HepG2 (cell line): ENCODE measurements around the gene C1QTNF5. TPM values are rescaled to one million over a fixed set of nuclear protein-coding genes. Genes with fewer than 3 reads are reported as not detected.

Experiments
- BCL6 ChIP-seq: IDR thresholded peaks from 2 replicates; pipeline ENCODE4 v1.6.1; 2016; ENCODE audit warnings: missing genetic modification reagents, missing compliant biosample characterization
- HHEX ChIP-seq: IDR thresholded peaks from 2 replicates; pipeline ENCODE4 v1.6.1; 2016; ENCODE audit warnings: control low read depth
- MEF2D ChIP-seq: sonication (generic); formaldehyde crosslinking; IDR thresholded peaks from 2 replicates; pipeline ENCODE4 v1.5.1; 2020; ENCODE audit warnings: mild to moderate bottlenecking, missing genetic modification reagents
- NFYB ChIP-seq: sonication (generic); formaldehyde crosslinking; IDR thresholded peaks from 2 replicates; pipeline ENCODE4 v1.4.0; 2020; ENCODE audit warnings: missing genetic modification reagents
- NFYC ChIP-seq: IDR thresholded peaks from 2 replicates; pipeline ENCODE4 v1.6.1; 2016; ENCODE audit warnings: missing genetic modification reagents, missing compliant biosample characterization
- REL ChIP-seq: sonication (generic); formaldehyde crosslinking; conservative IDR thresholded peaks from 2 replicates; pipeline ENCODE4 v1.8.0; 2022; ENCODE audit warnings: mild to moderate bottlenecking, missing genetic modification reagents, moderate library complexity
- RFX5 ChIP-seq: IDR thresholded peaks from 2 replicates; pipeline ENCODE4 v1.6.1; 2011; ENCODE audit warnings: low read depth, low read length, improper control_type of control experiment
- SAP130 ChIP-seq: IDR thresholded peaks from 2 replicates; pipeline ENCODE4 v1.6.1; 2016; ENCODE audit warnings: low read depth
- SETDB1 ChIP-seq: sonication (generic); formaldehyde crosslinking; IDR thresholded peaks from 2 replicates; pipeline ENCODE4 v1.5.1; 2020; ENCODE audit warnings: missing genetic modification reagents, mild to moderate bottlenecking, borderline replicate concordance
- ZFY ChIP-seq: sonication (generic); formaldehyde crosslinking; IDR thresholded peaks from 2 replicates; pipeline ENCODE4 v1.4.0; 2020; ENCODE audit warnings: missing genetic modification reagents
- ZNF207 ChIP-seq: fragments of 450-650 bp; IDR thresholded peaks from 2 replicates; pipeline ENCODE4 v1.6.1; 2016; ENCODE audit warnings: antibody characterized with exemption, borderline replicate concordance
- ZNF260 ChIP-seq: sonication (generic); formaldehyde crosslinking; IDR thresholded peaks from 2 replicates; pipeline ENCODE4 v1.4.0; 2020; ENCODE audit warnings: missing genetic modification reagents, low read depth, mild to moderate bottlenecking, borderline replicate concordance
- ZNF432 ChIP-seq: sonication (generic); formaldehyde crosslinking; IDR thresholded peaks from 2 replicates; pipeline ENCODE4 v1.5.0; 2020; ENCODE audit warnings: missing genetic modification reagents, mild to moderate bottlenecking, borderline replicate concordance
- ZNF598 ChIP-seq: sonication (generic); formaldehyde crosslinking; IDR thresholded peaks from 2 replicates; pipeline ENCODE4 v1.5.1; 2020; ENCODE audit warnings: mild to moderate bottlenecking, missing genetic modification reagents, borderline replicate concordance
- ZNF678 ChIP-seq: sonication (generic); formaldehyde crosslinking; IDR thresholded peaks from 2 replicates; pipeline ENCODE4 v1.4.0; 2020; ENCODE audit warnings: mild to moderate bottlenecking, missing genetic modification reagents
- polyA plus RNA-seq, 8 experiments: library from polyadenylated mRNA; depleted of rRNA in 3 of 8; stranded (reverse) in 7 of 8; unstranded in 1 of 8; fragments of >200 nt; fragmentation: Illumina TruSeq in 4 of 8; extraction: Trizol in 4 of 8; gene quantifications; 2 replicates each; pipeline versions ENCODE4 v1.2.1 to v1.2.3, GENCODE V29; 2011 to 2016; ENCODE audit warnings: low read depth in 4 of 8, missing spikeins in 1 of 8, mixed read lengths in 1 of 8; ENCODE audit not compliant: insufficient read depth in 1 of 8
- total RNA-seq, 5 experiments: library from RNA; depleted of rRNA; stranded (reverse); fragments of >200 nt; fragmentation: Illumina TruSeq; extraction: Trizol; gene quantifications; 2 replicates each; pipeline ENCODE4 v1.2.3, GENCODE V29; 2016; ENCODE audit warnings: low read depth in 1 of 5
- TF ChIP-seq, protein P1 (sequence below): sonication (generic); formaldehyde crosslinking; IDR thresholded peaks from 2 replicates; pipeline ENCODE4 v1.9.0; 2021; ENCODE audit warnings: missing genetic modification reagents, borderline replicate concordance
- TF ChIP-seq, protein P2 (sequence below): sonication (generic); formaldehyde crosslinking; IDR thresholded peaks from 2 replicates; pipeline ENCODE4 v1.5.0; 2020; ENCODE audit warnings: mild to moderate bottlenecking, missing genetic modification reagents, moderate library complexity
- TF ChIP-seq, protein P3 (sequence below): IDR thresholded peaks from 2 replicates; pipeline ENCODE4 v1.6.1; 2016; ENCODE audit warnings: mild to moderate bottlenecking
- TF ChIP-seq, protein P4 (sequence below): fragments of 450-650 bp; IDR thresholded peaks from 2 replicates; pipeline ENCODE4 v1.6.1; 2016
- TF ChIP-seq, protein P5 (sequence below): sonication (generic); formaldehyde crosslinking; IDR thresholded peaks from 2 replicates; pipeline ENCODE4 v1.4.0; 2020; ENCODE audit warnings: missing genetic modification reagents
- TF ChIP-seq, protein P6 (sequence below): IDR thresholded peaks from 2 replicates; pipeline ENCODE4 v1.6.1; 2016; ENCODE audit warnings: mild to moderate bottlenecking, missing biosample characterization, missing genetic modification reagents
- TF ChIP-seq, protein P7 (sequence below): IDR thresholded peaks from 2 replicates; pipeline ENCODE4 v1.6.1; 2012; ENCODE audit warnings: inconsistent platforms

The C1QTNF5 gene
- total and polyA plus RNA-seq, 2 of the 13 experiments (the other 11 are each of a cell fraction or from before 2014, with no cell fraction given) = 0.86 to 1.2 TPM

DNA sequence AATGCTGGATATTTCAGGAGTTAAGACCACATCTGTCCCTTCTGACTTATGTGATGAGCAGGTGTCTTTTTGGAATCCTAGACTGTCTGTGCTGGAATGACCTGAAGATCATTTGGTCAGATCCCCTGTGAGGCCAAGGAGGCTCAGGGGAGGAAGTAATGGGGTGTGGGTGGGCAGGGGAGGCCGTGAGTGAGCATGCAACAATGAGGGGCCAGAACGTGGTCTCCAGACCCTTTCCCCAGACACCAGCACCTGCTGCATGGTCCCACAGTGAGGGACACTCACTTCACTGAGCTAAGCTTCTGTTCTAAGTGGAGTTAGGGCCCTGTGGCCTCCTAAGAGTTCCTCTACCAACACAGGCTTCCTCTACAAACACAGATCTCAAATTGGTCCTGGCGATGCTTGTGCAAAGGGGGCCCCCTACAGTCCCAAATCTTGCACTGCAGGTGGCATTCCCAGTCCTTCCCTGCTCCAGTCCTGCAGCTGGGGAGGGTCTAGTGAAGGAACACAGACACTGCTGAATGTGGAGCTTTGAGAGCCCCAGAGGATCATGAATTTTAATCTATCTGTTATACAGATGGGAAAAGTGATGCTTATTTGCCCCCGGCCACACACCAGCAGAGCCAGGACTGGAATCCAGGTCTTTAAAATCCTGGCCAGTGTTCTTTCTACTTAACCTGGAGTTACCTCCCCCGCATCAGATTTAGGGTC is 33.4 kb upstream of the C1QTNF5 start (continued):
- TF ChIP-seq NFYB (no peak), RFX5 (no peak), ZNF598 (no peak), ZNF207 (no peak), HHEX (CRISPR knock-in tag) (no peak), ZNF678 (no peak), REL (CRISPR knock-in tag) (no peak), ZNF260 (CRISPR knock-in tag) (no peak), ZFY (CRISPR knock-in tag) (peak; percentile 51; the same call in 1 of the 2 replicates), SETDB1 (no peak), NFYC (CRISPR knock-in tag) (no peak), MEF2D (CRISPR knock-in tag) (no peak), ZNF432 (no peak), SAP130 (CRISPR knock-in tag) (peak; percentile 61), BCL6 (CRISPR knock-in tag) (no peak)
- TF ChIP-seq, protein P1, sequence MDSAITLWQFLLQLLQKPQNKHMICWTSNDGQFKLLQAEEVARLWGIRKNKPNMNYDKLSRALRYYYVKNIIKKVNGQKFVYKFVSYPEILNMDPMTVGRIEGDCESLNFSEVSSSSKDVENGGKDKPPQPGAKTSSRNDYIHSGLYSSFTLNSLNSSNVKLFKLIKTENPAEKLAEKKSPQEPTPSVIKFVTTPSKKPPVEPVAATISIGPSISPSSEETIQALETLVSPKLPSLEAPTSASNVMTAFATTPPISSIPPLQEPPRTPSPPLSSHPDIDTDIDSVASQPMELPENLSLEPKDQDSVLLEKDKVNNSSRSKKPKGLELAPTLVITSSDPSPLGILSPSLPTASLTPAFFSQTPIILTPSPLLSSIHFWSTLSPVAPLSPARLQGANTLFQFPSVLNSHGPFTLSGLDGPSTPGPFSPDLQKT = no peak
- TF ChIP-seq, protein P2, sequence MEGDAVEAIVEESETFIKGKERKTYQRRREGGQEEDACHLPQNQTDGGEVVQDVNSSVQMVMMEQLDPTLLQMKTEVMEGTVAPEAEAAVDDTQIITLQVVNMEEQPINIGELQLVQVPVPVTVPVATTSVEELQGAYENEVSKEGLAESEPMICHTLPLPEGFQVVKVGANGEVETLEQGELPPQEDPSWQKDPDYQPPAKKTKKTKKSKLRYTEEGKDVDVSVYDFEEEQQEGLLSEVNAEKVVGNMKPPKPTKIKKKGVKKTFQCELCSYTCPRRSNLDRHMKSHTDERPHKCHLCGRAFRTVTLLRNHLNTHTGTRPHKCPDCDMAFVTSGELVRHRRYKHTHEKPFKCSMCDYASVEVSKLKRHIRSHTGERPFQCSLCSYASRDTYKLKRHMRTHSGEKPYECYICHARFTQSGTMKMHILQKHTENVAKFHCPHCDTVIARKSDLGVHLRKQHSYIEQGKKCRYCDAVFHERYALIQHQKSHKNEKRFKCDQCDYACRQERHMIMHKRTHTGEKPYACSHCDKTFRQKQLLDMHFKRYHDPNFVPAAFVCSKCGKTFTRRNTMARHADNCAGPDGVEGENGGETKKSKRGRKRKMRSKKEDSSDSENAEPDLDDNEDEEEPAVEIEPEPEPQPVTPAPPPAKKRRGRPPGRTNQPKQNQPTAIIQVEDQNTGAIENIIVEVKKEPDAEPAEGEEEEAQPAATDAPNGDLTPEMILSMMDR = peak; percentile 95
- TF ChIP-seq, protein P3, sequence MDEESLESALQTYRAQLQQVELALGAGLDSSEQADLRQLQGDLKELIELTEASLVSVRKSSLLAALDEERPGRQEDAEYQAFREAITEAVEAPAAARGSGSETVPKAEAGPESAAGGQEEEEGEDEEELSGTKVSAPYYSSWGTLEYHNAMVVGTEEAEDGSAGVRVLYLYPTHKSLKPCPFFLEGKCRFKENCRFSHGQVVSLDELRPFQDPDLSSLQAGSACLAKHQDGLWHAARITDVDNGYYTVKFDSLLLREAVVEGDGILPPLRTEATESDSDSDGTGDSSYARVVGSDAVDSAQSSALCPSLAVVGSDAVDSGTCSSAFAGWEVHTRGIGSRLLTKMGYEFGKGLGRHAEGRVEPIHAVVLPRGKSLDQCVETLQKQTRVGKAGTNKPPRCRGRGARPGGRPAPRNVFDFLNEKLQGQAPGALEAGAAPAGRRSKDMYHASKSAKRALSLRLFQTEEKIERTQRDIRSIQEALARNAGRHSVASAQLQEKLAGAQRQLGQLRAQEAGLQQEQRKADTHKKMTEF (CRISPR knock-in tag) = 0 out of 2 replicates have a peak, but pooled peaks have one; percentile 41
- TF ChIP-seq, protein P4, sequence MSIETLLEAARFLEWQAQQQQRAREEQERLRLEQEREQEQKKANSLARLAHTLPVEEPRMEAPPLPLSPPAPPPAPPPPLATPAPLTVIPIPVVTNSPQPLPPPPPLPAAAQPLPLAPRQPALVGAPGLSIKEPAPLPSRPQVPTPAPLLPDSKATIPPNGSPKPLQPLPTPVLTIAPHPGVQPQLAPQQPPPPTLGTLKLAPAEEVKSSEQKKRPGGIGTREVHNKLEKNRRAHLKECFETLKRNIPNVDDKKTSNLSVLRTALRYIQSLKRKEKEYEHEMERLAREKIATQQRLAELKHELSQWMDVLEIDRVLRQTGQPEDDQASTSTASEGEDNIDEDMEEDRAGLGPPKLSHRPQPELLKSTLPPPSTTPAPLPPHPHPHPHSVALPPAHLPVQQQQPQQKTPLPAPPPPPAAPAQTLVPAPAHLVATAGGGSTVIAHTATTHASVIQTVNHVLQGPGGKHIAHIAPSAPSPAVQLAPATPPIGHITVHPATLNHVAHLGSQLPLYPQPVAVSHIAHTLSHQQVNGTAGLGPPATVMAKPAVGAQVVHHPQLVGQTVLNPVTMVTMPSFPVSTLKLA = no peak
- TF ChIP-seq, protein P5, sequence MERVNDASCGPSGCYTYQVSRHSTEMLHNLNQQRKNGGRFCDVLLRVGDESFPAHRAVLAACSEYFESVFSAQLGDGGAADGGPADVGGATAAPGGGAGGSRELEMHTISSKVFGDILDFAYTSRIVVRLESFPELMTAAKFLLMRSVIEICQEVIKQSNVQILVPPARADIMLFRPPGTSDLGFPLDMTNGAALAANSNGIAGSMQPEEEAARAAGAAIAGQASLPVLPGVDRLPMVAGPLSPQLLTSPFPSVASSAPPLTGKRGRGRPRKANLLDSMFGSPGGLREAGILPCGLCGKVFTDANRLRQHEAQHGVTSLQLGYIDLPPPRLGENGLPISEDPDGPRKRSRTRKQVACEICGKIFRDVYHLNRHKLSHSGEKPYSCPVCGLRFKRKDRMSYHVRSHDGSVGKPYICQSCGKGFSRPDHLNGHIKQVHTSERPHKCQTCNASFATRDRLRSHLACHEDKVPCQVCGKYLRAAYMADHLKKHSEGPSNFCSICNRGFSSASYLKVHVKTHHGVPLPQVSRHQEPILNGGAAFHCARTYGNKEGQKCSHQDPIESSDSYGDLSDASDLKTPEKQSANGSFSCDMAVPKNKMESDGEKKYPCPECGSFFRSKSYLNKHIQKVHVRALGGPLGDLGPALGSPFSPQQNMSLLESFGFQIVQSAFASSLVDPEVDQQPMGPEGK (CRISPR knock-in tag) = 0 out of 2 replicates have a peak, but pooled peaks have one; percentile 25
- TF ChIP-seq, protein P6, sequence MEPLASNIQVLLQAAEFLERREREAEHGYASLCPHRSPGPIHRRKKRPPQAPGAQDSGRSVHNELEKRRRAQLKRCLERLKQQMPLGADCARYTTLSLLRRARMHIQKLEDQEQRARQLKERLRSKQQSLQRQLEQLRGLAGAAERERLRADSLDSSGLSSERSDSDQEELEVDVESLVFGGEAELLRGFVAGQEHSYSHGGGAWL = no peak
- TF ChIP-seq, protein P7, sequence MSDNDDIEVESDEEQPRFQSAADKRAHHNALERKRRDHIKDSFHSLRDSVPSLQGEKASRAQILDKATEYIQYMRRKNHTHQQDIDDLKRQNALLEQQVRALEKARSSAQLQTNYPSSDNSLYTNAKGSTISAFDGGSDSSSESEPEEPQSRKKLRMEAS = no peak
